ENCODE results near the gene LCE2D.

DNA sequence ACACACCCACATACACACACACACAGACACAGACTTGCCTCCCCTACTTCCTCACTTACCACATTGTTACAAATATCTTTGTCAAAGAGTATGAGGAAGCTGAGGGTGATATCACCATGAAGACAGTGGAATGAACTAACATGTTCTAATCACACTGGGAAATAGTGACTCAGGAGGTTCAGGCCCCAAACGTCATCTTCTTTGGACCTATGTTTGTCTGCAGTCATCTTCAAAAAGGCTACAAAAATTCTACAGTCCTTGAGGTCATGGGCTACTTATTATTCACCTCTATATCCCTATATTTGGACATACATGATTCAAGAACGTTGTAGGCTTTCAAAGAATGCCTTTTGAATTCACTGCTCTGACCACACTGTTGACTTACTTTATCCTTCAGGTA lies 9.8 kb downstream of the LCE2D start:
- TF ChIP-seq, protein P1, sequence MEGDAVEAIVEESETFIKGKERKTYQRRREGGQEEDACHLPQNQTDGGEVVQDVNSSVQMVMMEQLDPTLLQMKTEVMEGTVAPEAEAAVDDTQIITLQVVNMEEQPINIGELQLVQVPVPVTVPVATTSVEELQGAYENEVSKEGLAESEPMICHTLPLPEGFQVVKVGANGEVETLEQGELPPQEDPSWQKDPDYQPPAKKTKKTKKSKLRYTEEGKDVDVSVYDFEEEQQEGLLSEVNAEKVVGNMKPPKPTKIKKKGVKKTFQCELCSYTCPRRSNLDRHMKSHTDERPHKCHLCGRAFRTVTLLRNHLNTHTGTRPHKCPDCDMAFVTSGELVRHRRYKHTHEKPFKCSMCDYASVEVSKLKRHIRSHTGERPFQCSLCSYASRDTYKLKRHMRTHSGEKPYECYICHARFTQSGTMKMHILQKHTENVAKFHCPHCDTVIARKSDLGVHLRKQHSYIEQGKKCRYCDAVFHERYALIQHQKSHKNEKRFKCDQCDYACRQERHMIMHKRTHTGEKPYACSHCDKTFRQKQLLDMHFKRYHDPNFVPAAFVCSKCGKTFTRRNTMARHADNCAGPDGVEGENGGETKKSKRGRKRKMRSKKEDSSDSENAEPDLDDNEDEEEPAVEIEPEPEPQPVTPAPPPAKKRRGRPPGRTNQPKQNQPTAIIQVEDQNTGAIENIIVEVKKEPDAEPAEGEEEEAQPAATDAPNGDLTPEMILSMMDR (IDR thresholded peaks at IDR 0.05): no peak
- TF ChIP-seq POLR2A (IDR thresholded peaks at IDR 0.05): no peak
